ENCODE results near the gene KCNQ1. TPM values are rescaled to one million over a fixed set of nuclear protein-coding genes. Genes with fewer than 3 reads are reported as not detected.

Gene KCNQ1
- polyA plus RNA-seq, 1 of the 3 experiments (the other 2 are of a cell fraction), result 0.05 TPM

DNA sequence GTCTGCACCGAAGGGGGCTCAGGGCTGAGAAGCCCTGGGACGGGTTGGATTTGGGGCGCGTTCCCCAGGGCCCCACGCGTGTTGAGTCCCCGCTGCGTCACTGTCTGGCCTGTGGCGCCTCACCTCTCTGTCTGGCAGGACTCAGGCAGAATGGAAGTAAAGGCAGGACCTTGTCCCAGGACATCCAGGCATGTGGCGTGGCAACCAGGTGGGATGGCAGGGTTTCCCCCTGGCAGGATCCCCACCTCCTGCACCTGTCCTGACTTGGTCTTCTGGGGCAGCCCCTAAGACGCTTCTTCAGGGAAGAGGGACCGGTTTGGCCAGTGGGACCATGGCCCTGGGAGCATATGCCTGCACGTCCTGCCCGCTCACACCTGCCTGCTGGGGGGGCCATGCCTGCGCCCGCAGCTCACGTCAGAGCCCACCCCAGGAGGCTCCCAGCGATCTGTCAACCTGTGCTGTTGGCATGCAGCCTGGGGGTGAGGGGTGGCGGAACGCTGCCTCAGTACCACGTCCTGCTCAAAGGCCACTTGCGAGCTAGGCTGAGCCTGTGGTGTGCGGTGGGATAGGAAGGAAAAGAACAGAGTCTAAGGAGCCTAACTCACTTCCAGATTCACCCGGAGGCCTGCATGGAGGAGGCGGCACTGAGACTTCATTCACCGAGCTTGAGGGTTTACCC, 72.7 kb downstream of the KCNQ1 start:
- H3K4me3 ChIP-seq (ENCODE audit: low read depth in 2 of 2, low read length in 1 of 2), result no peak overlapping the region
- WGBS (ENCODE audit: low lambda C conversion rate), result 60% methylated on average over 22 of the region's 26 CpGs
- no peak overlapping the region for H2AFZ ChIP-seq (ENCODE audit: low read depth)
- no peaks in the 10 kb centered on the region for H4K20me1 ChIP-seq (ENCODE audit: insufficient read depth)
- no peaks in the 10 kb centered on the region for H3K9me3 ChIP-seq
- TF ChIP-seq RAD21 (IDR thresholded peaks at IDR 0.05; ENCODE audit: low read length), result no peak
- TF ChIP-seq, protein P1, sequence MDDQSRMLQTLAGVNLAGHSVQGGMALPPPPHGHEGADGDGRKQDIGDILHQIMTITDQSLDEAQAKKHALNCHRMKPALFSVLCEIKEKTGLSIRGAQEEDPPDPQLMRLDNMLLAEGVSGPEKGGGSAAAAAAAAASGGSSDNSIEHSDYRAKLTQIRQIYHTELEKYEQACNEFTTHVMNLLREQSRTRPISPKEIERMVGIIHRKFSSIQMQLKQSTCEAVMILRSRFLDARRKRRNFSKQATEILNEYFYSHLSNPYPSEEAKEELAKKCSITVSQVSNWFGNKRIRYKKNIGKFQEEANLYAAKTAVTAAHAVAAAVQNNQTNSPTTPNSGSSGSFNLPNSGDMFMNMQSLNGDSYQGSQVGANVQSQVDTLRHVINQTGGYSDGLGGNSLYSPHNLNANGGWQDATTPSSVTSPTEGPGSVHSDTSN (IDR thresholded peaks at IDR 0.05), result no peak
- no peak for TF ChIP-seq TCF12 (IDR thresholded peaks at IDR 0.05)
- no peak for TF ChIP-seq FOXM1 (IDR thresholded peaks at IDR 0.05; ENCODE audit: low read depth)
- no peak for TF ChIP-seq EZH2phosphoT487 (IDR thresholded peaks at IDR 0.05; ENCODE audit: borderline replicate concordance, low read depth)
- no peak for TF ChIP-seq CHD2 (IDR thresholded peaks at IDR 0.05; ENCODE audit: low read length, partially characterized antibody)
- TF ChIP-seq NFIC (IDR thresholded peaks at IDR 0.05; ENCODE audit: borderline replicate concordance), result no peak
- TF ChIP-seq, protein P2, sequence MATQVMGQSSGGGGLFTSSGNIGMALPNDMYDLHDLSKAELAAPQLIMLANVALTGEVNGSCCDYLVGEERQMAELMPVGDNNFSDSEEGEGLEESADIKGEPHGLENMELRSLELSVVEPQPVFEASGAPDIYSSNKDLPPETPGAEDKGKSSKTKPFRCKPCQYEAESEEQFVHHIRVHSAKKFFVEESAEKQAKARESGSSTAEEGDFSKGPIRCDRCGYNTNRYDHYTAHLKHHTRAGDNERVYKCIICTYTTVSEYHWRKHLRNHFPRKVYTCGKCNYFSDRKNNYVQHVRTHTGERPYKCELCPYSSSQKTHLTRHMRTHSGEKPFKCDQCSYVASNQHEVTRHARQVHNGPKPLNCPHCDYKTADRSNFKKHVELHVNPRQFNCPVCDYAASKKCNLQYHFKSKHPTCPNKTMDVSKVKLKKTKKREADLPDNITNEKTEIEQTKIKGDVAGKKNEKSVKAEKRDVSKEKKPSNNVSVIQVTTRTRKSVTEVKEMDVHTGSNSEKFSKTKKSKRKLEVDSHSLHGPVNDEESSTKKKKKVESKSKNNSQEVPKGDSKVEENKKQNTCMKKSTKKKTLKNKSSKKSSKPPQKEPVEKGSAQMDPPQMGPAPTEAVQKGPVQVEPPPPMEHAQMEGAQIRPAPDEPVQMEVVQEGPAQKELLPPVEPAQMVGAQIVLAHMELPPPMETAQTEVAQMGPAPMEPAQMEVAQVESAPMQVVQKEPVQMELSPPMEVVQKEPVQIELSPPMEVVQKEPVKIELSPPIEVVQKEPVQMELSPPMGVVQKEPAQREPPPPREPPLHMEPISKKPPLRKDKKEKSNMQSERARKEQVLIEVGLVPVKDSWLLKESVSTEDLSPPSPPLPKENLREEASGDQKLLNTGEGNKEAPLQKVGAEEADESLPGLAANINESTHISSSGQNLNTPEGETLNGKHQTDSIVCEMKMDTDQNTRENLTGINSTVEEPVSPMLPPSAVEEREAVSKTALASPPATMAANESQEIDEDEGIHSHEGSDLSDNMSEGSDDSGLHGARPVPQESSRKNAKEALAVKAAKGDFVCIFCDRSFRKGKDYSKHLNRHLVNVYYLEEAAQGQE (IDR thresholded peaks at IDR 0.05; ENCODE audit: low read depth, low read length), result no peak
- TF ChIP-seq, protein P3, sequence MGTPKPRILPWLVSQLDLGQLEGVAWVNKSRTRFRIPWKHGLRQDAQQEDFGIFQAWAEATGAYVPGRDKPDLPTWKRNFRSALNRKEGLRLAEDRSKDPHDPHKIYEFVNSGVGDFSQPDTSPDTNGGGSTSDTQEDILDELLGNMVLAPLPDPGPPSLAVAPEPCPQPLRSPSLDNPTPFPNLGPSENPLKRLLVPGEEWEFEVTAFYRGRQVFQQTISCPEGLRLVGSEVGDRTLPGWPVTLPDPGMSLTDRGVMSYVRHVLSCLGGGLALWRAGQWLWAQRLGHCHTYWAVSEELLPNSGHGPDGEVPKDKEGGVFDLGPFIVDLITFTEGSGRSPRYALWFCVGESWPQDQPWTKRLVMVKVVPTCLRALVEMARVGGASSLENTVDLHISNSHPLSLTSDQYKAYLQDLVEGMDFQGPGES (IDR thresholded peaks at IDR 0.05; ENCODE audit: low read depth, low read length), result no peak
- TF ChIP-seq NRF1 (IDR thresholded peaks at IDR 0.05; ENCODE audit: low read depth, low read length), result no peak
- TF ChIP-seq TEAD4 (IDR thresholded peaks at IDR 0.05; ENCODE audit: borderline replicate concordance, insufficient read depth), result no peak
- no peak for TF ChIP-seq GATA2 (CRISPR knock-in tag; IDR thresholded peaks at IDR 0.05)
- TF ChIP-seq, protein P4, sequence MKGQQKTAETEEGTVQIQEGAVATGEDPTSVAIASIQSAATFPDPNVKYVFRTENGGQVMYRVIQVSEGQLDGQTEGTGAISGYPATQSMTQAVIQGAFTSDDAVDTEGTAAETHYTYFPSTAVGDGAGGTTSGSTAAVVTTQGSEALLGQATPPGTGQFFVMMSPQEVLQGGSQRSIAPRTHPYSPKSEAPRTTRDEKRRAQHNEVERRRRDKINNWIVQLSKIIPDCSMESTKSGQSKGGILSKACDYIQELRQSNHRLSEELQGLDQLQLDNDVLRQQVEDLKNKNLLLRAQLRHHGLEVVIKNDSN (IDR thresholded peaks at IDR 0.05; ENCODE audit: borderline replicate concordance, low read depth), result no peak
- TF ChIP-seq ELF1 (IDR thresholded peaks at IDR 0.05), result no peak
- TF ChIP-seq RXRA (IDR thresholded peaks at IDR 0.05; ENCODE audit: borderline replicate concordance, low read depth), result no peak
- TF ChIP-seq SIN3A (IDR thresholded peaks at IDR 0.05; ENCODE audit: borderline replicate concordance, low read depth, low read length), result no peak
- TF ChIP-seq, protein P5, sequence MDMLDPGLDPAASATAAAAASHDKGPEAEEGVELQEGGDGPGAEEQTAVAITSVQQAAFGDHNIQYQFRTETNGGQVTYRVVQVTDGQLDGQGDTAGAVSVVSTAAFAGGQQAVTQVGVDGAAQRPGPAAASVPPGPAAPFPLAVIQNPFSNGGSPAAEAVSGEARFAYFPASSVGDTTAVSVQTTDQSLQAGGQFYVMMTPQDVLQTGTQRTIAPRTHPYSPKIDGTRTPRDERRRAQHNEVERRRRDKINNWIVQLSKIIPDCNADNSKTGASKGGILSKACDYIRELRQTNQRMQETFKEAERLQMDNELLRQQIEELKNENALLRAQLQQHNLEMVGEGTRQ (IDR thresholded peaks at IDR 0.05; ENCODE audit: borderline replicate concordance, low read depth, low read length), result no peak
- no peak for TF ChIP-seq RCOR1 (IDR thresholded peaks at IDR 0.05; ENCODE audit: low read length)
- TF ChIP-seq SMC3 (IDR thresholded peaks at IDR 0.05; ENCODE audit: low read depth, low read length), result no peak
- no peak for TF ChIP-seq JUND (IDR thresholded peaks at IDR 0.05)
- H3K36me3 ChIP-seq (replicated peaks in 1 of 2; ENCODE audit: control insufficient read depth in 1 of 2, insufficient read depth in 2 of 2, low read length in 1 of 2), result no peaks in the 10 kb centered on the region
- H3K4me2 ChIP-seq, result no peak overlapping the region
- CTCF ChIA-PET, result interaction anchor here (1.1 to 7.8 kb wide), 4 partner anchors 15 to 372 kb away, joined by 4 to 68 read pairs (median 13); no protein-coding TSS in a partner anchor
- peak; percentile 26 for DNase-seq
- H3K4me1 ChIP-seq (ENCODE audit: control insufficient read depth in 1 of 2, insufficient read depth in 2 of 2, low read depth in 1 of 2, low read length in 1 of 2), result no peaks in the 10 kb centered on the region
- no peaks in the 10 kb centered on the region for H3K27me3 ChIP-seq (ENCODE audit: insufficient read depth)
- H3F3A ChIP-seq (replicated peaks; ENCODE audit: insufficient read depth), result no peaks in the 10 kb centered on the region
- H3K79me2 ChIP-seq (ENCODE audit: insufficient read depth), result no peaks in the 10 kb centered on the region
- no peak overlapping the region for H3K27ac ChIP-seq (ENCODE audit: low read depth in 2 of 2, low read length in 1 of 2)
- H3K9me2 ChIP-seq, result no peaks in the 10 kb centered on the region
- POLR2A ChIA-PET, result no interaction called here
- H3K9ac ChIP-seq, result no peak overlapping the region

All from SK-N-SH (cell line).